Stimulated activated CD4-positive, alpha-beta T cell treated with anti-CD3 and anti-CD28 coated beads, Interleukin-4, amount 100 ng/mL, for 48 hours (primary cell): ENCODE measurements around the gene STARD5.

Source experiments
- DNase-seq, 2 donors: peaks; one replicate each; pipeline ENCODE4 v3.0.0-alpha.2; 2020; ENCODE audit warnings: low read depth in 2 of 2

STARD5 gene

GRCh38 chr15:81274931-81275707 lies 48.8 kb downstream of the STARD5 start:
- peak; percentile 51 to 83 for DNase-seq

GRCh38 chr15:81274255-81274654 lies 49.7 kb downstream of the STARD5 start:
- DNase-seq = no peak

GRCh38 chr15:81273855-81274254 lies 50.1 kb downstream of the STARD5 start:
- DNase-seq = no peak

- DNase-seq = no peak
Measured at GRCh38 chr15:81273200-81273599, 50.7 kb downstream of the STARD5 start.

GRCh38 chr15:81271761-81272644 lies 51.9 kb downstream of the STARD5 start:
- DNase-seq = no peak

GRCh38 chr15:81270781-81271491 lies 53.0 kb downstream of the STARD5 start:
- DNase-seq = no peak

- no peak for DNase-seq
Measured at GRCh38 chr15:81270188-81270587, 53.8 kb downstream of the STARD5 start.

- DNase-seq = no peak
Measured at GRCh38 chr15:81268881-81269601, 54.9 kb downstream of the STARD5 start.

GRCh38 chr15:81268340-81268739 lies 55.6 kb downstream of the STARD5 start:
- no peak for DNase-seq

GRCh38 chr15:81265944-81266775 lies 57.8 kb downstream of the STARD5 start:
- peak; percentile 81 to 83 for DNase-seq

GRCh38 chr15:81265256-81265943 lies 58.5 kb downstream of the STARD5 start:
- no peak for DNase-seq

- no peak for DNase-seq
Measured at GRCh38 chr15:81264072-81264857, 59.7 kb downstream of the STARD5 start.

GRCh38 chr15:81263477-81263876 lies 60.5 kb downstream of the STARD5 start:
- no peak for DNase-seq

- DNase-seq = no peak
Measured at GRCh38 chr15:81261172-81261811, 62.6 kb downstream of the STARD5 start.

GRCh38 chr15:81259760-81260298 lies 64.1 kb downstream of the STARD5 start:
- no peak for DNase-seq
